C4-2B (cell line): ENCODE data around the gene CYP4F3.
"Not testable (repeated sequence)": the region's sequence is repeated elsewhere in the genome, so short reads cannot be mapped to it uniquely, and the experiment has no call there.

Source experiments
- H3K27ac ChIP-seq: fragments of 450-650 bp; 2 replicates; pipeline ENCODE4 v1.5.1; 2017
- CTCF ChIP-seq: fragments of 450-650 bp; conservative IDR thresholded peaks from 2 replicates; pipeline ENCODE4 v1.5.1; 2017; ENCODE audit warnings: mild to moderate bottlenecking
- ZFX ChIP-seq: fragments of 450-650 bp; IDR thresholded peaks from 2 replicates; pipeline ENCODE4 v1.6.1; 2017

Gene CYP4F3

GRCh38 chr19:15673176-15673654, 32.5 kb downstream of the CYP4F3 start:
- H3K27ac ChIP-seq, result no peak overlapping the region
- TF ChIP-seq CTCF (no peak), ZFX (no peak)

GRCh38 chr19:15675560-15675959, 34.9 kb downstream of the CYP4F3 start:
- H3K27ac ChIP-seq, result no peak overlapping the region
- no peak for TF ChIP-seq CTCF
- no peak for TF ChIP-seq ZFX

DNA sequence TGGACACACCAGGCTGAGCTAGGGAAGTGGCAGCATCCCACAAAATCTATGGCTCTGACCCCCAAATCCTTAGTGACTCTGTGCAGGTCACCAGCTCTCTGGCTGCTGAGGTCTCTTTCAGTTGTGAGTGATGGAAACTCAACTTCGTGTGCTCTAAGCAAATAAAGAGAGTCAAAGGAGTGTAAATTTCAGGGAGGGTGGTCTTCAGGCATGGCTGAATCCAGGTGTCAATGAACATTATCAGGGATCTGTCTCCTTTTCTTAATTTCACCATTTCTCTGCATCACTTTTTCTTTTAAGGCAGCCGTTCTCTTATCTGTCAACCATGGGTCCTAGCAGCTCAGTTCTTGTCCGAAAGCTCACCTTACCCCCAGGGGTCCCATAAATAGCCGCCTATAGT, 38.4 kb downstream of the CYP4F3 start:
- H3K27ac ChIP-seq, result no peak overlapping the region
- TF ChIP-seq ZFX (no peak), CTCF (no peak)

DNA sequence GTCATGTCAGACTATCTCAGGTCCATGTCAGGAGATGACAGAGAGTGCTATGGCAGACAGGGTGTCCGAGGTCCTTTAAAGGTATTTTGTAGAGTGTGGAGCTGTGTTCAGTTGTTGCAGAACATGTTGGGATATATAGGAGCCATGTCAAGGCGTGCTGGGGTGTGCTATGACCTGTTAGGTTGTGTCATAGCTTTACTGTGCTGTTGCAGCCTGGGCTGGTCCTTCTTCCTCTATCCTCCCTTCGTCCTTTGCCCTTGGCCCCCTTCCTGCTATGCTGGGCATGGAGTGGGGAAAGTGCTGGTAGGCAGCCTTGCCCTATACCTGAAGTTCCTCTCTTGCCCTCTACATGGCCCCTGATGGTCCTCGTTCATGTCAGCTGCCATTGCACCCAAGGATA, 39.2 kb downstream of the CYP4F3 start:
- not testable (repeated sequence) for H3K27ac ChIP-seq

GRCh38 chr19:15680478-15681322, 40.0 kb downstream of the CYP4F3 start:
- no peak overlapping the region for H3K27ac ChIP-seq
- TF ChIP-seq ZFX (no peak), CTCF (no peak)

DNA sequence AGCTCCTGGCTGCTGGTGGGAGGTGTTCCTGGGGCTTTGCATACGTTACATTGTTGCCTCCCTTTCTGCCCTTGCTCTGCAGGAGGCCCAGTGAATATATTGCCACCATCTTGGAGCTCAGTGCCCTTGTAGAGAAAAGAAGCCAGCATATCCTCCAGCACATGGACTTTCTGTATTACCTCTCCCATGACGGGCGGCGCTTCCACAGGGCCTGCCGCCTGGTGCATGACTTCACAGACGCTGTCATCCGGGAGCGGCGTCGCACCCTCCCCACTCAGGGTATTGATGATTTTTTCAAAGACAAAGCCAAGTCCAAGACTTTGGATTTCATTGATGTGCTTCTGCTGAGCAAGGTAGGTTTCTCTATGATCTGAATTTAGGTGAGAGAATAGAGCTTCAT, 42.7 kb downstream of the CYP4F3 start:
- no peak overlapping the region for H3K27ac ChIP-seq
- TF ChIP-seq ZFX (no peak), CTCF (no peak)

DNA sequence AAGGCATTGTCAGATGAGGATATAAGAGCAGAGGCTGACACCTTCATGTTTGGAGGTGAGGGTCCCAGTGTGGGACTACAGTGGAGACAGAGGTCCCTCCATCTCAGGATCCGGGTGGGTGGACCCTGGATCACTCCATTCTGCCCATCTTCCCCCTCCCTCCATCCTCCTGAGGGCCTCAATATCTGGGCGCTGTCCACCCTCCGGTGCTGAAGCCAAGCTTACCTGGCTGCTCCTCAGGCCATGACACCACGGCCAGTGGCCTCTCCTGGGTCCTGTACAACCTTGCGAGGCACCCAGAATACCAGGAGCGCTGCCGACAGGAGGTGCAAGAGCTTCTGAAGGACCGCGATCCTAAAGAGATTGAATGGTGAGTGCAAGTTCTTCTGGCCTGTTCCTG, 44.1 kb downstream of the CYP4F3 start:
- TF ChIP-seq CTCF, result no peak
- TF ChIP-seq ZFX, result no peak
- H3K27ac ChIP-seq, result no peak overlapping the region
